Suprapubic skin (tissue), 4 donors: ENCODE measurements around the gene SCIMP. TPM values are rescaled to one million over a fixed set of nuclear protein-coding genes. Genes with fewer than 3 reads are reported as not detected.
A peak's percentile ranks its signal among the peaks of the same experiment; 100 is the strongest.

Experiments
- DNase-seq, 2 donors: peaks; one replicate each; pipeline ENCODE4 v3.0.0-alpha.2; 2019; ENCODE audit warnings: low spot score in 2 of 2
- H3K27ac ChIP-seq: fragments of 200-600 bp; sonication (generic); one replicate; pipeline ENCODE4 v1.5.1; 2019
- H3K27me3 ChIP-seq: fragments of 200-600 bp; sonication (generic); one replicate; pipeline ENCODE4 v1.5.1; 2019
- H3K36me3 ChIP-seq: fragments of 200-600 bp; sonication (generic); one replicate; pipeline ENCODE4 v1.5.1; 2019
- H3K4me1 ChIP-seq: fragments of 200-600 bp; sonication (generic); one replicate; pipeline ENCODE4 v1.5.1; 2019
- H3K4me3 ChIP-seq: fragments of 200-600 bp; sonication (generic); one replicate; pipeline ENCODE4 v1.5.1; 2019; ENCODE audit warnings: mild to moderate bottlenecking
- H3K9me3 ChIP-seq: fragments of 200-600 bp; sonication (generic); one replicate; pipeline ENCODE4 v1.5.1; 2019
- CTCF ChIP-seq, 2 donors: fragments of 200-600 bp in 1 of 2; fragments of 450-650 bp in 1 of 2; sonication (generic) in 1 of 2; IDR thresholded peaks; one replicate each; pipeline ENCODE4 v1.5.1; 2016 to 2019; ENCODE audit warnings: antibody characterized with exemption in 2 of 2, mild to moderate bottlenecking in 1 of 2, moderate library complexity in 1 of 2
- EP300 ChIP-seq: sonication (generic); formaldehyde crosslinking; IDR thresholded peaks from one replicate; pipeline ENCODE4 v1.6.1; 2017; ENCODE audit warnings: antibody characterized with exemption
- POLR2A ChIP-seq, 2 donors: fragments of 450-650 bp; IDR thresholded peaks; one replicate each; pipeline ENCODE4 v1.6.1; 2017; ENCODE audit warnings: antibody characterized with exemption in 2 of 2, mild to moderate bottlenecking in 2 of 2, moderate library complexity in 2 of 2
- POLR2AphosphoS5 ChIP-seq, 3 donors: sonication (generic); formaldehyde crosslinking; IDR thresholded peaks; one replicate each; pipeline ENCODE4 v1.6.1; 2017; ENCODE audit warnings: antibody characterized with exemption in 3 of 3
- WGBS: methylation state at CpG from one replicate; pipeline ENCODE4 v1.1.5; 2018; 5-methylcytosine and 5-hydroxymethylcytosine counted together
- total RNA-seq, 4 donors: library from RNA; depleted of rRNA; stranded (reverse); fragments of >200 nt; gene quantifications; one replicate each; pipeline ENCODE4 v1.1.0, GENCODE V29; 2016

SCIMP gene
- not detected for total RNA-seq

- H3K36me3 ChIP-seq: peaks cover 11% of the 10 kb centered on the region
- no peaks in the 10 kb centered on the region for H3K9me3 ChIP-seq
- WGBS: 86% methylated on average over 15 of the region's 19 CpGs
- H3K27ac ChIP-seq: no peak within 1 kb of the TSS
- no peaks in the 10 kb centered on the region for H3K27me3 ChIP-seq
- TF ChIP-seq EP300 (no peak), POLR2A (IDR thresholded peaks at IDR 0.05) (no peak), POLR2AphosphoS5 (IDR thresholded peaks at IDR 0.05) (no peak), CTCF (IDR thresholded peaks at IDR 0.05) (no peak)
- no peak within 1 kb of the TSS for H3K4me3 ChIP-seq
- no peaks in the 10 kb centered on the region for H3K4me1 ChIP-seq
- DNase-seq: no peak
These were observed at the start of gene SCIMP for GRCh38 chr17:5234645-5235576. TSS of gene SCIMP (minus strand) at chr17:5234860. CDS start at chr17:5234755, 105 bp downstream.

- Histone ChIP-seq H3K27me3 (no peaks in the 10 kb centered on the region), H3K4me1 (peaks cover 24% of the 10 kb centered on the region), H3K4me3 (peak overlapping the region; percentile 81), H3K36me3 (no peaks in the 10 kb centered on the region), H3K9me3 (no peaks in the 10 kb centered on the region), H3K27ac (no peak overlapping the region)
- DNase-seq: no peak
- TF ChIP-seq POLR2A (IDR thresholded peaks at IDR 0.05): no peak
- 39% methylated on average over 5 of the region's 5 CpGs for WGBS
These were observed 49.1 kb upstream of the SCIMP start for GRCh38 chr17:5283571-5284315.

- DNase-seq: peak in 1 of 2 donors; percentile 68
- Histone ChIP-seq H3K27me3 (no peaks in the 10 kb centered on the region), H3K36me3 (no peaks in the 10 kb centered on the region), H3K9me3 (no peaks in the 10 kb centered on the region), H3K27ac (peak overlapping the region; percentile 93), H3K4me1 (peaks cover 24% of the 10 kb centered on the region), H3K4me3 (peak overlapping the region; percentile 81)
- TF ChIP-seq POLR2A (IDR thresholded peaks at IDR 0.05) (no peak), POLR2AphosphoS5 (IDR thresholded peaks at IDR 0.05) (no peak), CTCF (IDR thresholded peaks at IDR 0.05) (no peak), EP300 (no peak)
- WGBS: 2% methylated on average over 18 of the region's 34 CpGs
These were observed 48.1 kb upstream of the SCIMP start for GRCh38 chr17:5282642-5283217.

- TF ChIP-seq POLR2AphosphoS5 (IDR thresholded peaks at IDR 0.05): peak in 1 of 3 donors; percentile 86
- TF ChIP-seq CTCF (IDR thresholded peaks at IDR 0.05): peak in 1 of 2 donors; percentile 15
- no peak for TF ChIP-seq EP300
- TF ChIP-seq POLR2A (IDR thresholded peaks at IDR 0.05): peak in 1 of 2 donors; percentile 78
- peak; percentile 95 to 96 for DNase-seq
- Histone ChIP-seq H3K9me3 (no peaks in the 10 kb centered on the region), H3K4me3 (peak within 1 kb of the TSS; percentile 81), H3K27ac (peak within 1 kb of the TSS; percentile 93), H3K27me3 (no peaks in the 10 kb centered on the region), H3K36me3 (no peaks in the 10 kb centered on the region), H3K4me1 (peaks cover 24% of the 10 kb centered on the region)
- 2% methylated on average over 41 of the region's 98 CpGs for WGBS
These were observed 47.4 kb upstream of the SCIMP start, which contains the start of gene RABEP1 for GRCh38 chr17:5281814-5282641. TSS of gene RABEP1 (plus strand) at chr17:5282284. CDS start at chr17:5282487, 203 bp downstream.

GRCh38 chr17:5272322-5272721 is 37.7 kb upstream of the SCIMP start:
- Histone ChIP-seq H3K4me1 (no peaks in the 10 kb centered on the region), H3K27me3 (no peaks in the 10 kb centered on the region), H3K9me3 (no peaks in the 10 kb centered on the region), H3K36me3 (no peaks in the 10 kb centered on the region), H3K4me3 (no peak overlapping the region), H3K27ac (no peak overlapping the region)
- 71% methylated on average over 6 of the region's 6 CpGs for WGBS
- DNase-seq: no peak
- TF ChIP-seq POLR2A (IDR thresholded peaks at IDR 0.05): no peak
- no peak for TF ChIP-seq EP300
- TF ChIP-seq POLR2AphosphoS5 (IDR thresholded peaks at IDR 0.05): no peak
- TF ChIP-seq CTCF (IDR thresholded peaks at IDR 0.05): no peak
